NK-92 treated with Interleukin-12 subunit alpha and Interleukin-12 subunit beta, amount 100 ng/mL, for 24 hours (cell line): ENCODE measurements around the gene LMF1.

Source experiments
- DNase-seq: peaks from one replicate; lab custom pipeline; 2025; lab: John Stamatoyannopoulos, UW

Gene LMF1

DNA sequence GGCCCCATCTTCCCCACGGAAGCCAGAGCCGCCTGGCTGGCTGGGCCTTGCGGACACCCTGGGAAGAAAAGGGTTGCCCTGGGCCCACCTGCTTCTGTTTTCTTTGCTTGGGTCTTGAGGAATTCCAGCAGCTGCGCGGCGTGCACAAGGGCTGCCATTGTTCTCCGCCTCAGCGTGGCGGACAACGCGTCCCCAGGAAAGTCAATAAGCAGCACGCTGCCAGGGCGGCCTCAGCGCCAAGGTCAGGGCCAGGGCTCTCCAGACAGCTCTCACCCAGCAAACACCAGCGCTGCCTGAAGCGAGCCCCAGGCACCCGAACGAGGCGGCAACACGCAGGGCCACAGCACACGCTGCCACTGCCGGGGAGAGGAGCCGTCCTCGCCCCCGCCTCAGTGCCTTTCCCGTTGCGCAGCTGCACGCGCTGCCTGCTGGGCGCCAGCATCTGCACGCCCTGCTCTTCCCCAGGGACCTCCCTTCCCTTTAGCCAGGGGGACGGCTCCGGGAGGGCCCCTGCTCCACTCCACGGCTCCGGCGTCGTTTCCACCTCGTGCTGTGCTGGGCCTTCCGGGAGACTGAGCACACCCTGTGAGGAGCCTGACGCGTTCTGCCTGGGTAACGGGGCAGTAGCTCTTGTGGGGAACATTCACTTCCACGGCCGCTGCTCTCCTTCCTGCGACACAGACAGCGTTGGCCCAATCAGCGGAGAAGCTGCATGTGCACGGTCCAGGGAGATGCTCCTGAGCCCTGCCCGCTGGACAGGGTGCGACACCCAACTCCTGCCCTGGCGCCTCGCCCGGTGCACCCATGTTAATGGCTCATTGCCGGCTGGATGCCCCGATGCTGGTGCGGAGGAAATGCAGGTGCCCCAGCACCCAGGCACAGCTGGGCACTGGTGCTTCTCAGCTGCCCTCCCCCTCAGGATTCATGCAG, 57.8 kb downstream of the LMF1 start:
- DNase-seq, result no peak

DNA sequence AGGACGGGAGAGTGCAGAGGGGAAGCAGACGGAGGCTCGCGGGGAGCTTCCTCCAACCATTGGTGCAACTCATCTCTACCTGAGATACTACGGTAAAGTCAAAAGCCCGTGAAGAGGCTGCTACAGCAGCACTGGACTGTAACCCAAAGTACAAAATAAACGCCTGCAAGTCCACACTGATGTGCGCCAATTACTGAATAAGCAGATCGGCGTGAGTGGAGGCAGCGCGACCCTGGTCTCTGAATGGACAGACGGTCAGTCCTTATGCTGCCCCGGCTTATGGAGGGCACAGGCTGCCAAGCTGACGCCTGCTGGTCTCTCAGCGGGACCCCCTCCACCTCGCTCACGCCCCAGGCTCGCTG, 58.5 kb downstream of the LMF1 start:
- DNase-seq, result no peak

DNA sequence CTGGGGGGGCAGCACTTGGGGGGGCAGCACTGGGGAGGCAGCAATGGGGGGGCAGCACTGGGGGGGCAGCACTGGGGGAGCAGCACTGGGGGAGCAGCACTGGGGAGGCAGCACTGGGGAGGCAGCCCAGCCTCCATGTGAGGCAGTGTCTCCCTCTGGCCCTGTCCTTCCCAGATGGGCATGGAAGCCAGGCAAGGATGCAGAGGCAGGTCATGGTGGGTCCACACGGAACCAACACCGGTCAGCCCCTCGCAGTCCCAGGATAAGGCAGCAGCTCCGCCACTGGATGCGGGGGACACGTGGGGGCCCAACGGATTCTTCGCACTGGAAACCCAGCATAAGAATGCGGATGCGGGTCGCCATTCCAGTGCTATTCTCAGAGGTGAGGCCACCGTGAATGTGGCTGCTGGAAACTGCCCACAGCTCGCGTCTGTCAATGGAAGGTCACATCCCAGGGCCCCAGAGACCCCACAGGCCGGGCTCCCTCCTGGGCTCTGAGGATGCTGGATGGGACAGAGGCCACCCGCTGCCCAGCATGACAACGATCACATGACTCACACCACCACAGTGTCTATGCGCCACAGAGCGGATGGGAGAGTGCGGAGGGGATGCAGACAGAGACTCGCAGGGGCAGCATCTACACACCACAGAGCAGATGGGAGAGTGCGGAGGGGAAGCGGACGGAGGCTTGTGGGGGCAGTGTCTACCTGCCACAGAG, 59.0 kb downstream of the LMF1 start:
- DNase-seq, result no peak

DNA sequence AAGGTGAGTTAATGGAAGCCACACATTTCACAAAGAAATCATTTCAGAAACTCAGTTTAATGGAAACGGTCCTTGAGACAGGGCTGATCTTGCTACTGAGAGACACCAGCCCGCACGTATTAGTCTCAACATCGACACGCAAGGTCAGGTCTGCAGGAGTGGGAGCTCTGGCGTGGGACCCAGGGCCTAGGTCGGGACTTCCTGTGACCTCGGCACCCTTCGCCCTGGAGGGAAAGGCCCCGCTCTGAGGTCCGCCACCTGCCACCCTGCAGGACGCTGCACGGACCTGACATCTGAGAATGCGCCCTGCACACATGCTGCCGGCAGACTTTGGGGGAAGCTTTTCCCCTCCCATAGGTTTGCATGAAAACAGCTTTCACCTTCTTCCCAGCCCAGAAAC, 59.7 kb downstream of the LMF1 start:
- no peak for DNase-seq

DNA sequence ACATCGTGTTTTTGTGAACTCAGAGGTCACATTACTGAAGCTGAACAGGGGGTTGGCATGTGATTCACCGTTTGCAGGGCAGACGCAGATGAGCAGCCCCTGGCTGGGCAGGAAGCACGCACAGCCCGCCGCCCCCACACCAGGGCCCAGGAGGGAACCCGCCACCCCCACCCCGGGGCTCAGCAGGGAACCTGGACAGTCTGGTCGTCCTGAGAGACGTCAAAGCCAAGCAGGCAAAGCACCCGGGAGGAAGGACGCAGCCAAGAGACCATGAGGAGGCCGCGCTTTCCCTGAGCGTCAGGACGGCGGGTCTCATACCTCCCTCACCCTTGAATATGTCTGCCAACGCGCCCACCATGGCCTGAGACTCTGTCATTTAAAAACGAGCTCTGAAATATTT, 60.6 kb downstream of the LMF1 start:
- DNase-seq, result no peak

DNA sequence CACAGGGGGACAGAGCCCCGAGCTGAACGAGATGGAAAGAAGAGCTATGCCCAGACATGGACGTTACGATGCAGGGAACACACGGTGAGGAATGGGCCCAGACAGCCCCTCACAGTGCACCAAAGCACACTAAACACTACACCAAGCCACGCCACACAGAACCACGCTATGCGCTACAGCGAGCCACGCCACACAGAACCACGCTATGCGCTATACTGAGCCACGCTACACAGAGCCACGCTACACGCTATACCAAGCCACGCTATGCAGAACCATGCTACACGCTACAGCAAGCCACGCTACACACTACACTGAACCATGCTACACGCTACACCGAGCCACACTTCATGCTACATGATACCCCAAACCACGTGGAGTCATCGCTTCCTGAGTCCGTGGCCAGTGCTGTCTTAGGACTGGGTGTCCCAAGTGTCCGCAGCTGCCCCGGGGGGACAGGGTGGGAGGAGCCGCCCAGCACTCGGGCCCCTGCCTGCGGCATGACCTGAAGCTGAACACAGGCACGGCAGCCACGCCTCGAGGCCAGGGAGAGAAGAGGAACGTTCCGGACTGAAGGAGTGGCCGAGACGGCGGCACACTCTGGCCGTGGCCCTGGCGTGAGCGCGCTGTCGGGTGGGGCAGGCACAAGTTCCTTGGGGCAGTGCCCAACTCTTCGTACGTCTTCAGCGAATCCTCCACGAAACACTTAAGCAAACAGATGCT, 61.3 kb downstream of the LMF1 start:
- DNase-seq, result no peak

DNA sequence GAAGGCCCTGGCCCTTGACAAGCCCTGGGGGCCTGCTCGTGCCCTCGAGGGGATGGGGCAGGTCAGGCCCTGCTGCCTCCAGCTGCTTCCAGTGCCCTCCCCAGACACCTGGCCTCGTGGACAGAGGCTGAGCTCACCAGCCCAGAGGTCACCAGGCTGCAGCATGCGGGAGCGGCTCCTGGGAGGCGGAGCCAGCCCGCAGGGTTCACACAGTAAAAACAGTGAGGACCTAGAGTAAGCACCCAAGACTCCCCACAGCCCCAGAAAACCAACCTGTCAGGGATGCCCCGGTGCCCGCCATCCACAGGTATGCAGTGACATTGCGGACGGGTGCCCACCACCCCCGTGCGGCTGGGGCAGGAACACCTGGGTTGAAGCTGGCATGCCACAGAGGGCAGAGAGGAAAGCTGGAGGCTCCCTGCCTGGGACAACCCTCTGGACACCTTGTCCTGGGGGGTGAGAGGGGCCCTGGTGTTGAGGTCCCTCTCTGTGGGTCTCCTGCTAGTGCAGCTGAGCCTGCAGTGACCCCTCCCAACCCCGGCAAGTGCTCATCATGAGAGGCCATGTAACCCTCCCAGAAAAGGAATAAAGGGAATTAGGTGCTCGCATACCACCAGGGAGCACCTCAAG, 62.1 kb downstream of the LMF1 start:
- no peak for DNase-seq

DNA sequence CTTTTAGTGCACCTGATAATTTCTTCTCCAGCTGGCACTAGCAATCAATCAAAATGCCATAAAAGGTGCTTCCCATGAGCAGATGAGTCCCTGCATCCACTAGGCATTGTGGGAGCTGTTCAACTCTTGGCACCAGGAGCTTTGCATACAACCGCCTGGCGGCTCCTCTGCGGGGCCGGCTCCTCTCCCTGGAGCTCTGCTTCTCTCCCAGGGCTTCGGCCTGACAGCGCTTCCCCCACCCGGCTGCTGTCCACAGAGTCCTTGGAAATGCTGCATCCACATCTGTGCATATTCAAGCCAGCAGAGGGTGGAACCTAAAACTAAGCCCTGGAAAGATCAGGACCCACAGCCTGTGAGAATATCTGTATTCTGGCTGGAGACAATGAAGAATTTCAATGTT, 62.9 kb downstream of the LMF1 start:
- DNase-seq, result no peak

DNA sequence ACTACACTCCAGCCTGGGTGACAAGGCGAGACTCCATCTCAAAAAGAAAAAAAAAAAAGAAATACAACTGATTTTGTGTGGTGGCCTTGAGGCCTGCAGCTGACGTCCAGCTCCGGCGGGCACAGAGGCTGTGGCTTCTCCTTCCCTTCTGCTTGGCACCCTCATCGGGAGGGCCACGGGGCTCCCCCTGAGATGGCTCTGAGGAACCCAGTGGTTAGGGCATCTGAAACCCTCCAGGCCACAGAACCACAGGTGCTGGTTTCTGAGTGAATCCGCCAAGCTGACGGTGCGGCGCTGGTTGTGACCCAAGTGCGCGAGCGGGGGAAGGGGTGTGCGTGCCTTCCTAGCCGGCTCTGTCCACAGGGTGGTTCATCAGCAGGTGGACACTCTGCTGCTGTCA, 63.4 kb downstream of the LMF1 start:
- no peak for DNase-seq

DNA sequence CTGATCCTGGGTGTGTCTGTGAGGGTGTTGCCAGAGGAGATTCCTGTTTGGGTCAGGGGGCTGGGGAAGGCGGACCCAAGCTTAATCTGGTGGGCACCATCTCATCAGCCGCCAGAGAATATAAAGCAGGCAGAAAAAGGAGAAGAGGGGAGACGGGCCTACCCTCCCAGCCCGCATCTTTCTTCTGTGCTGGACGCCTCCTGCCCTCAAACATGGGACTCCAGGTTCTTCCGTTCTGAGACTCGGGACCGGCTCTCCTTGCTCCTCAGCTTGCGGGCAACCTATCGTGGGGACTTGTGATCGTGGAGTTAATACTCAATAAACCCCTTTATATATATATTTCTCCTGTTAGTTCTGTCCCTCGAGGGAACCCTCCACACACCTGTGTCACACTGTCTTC, 64.5 kb downstream of the LMF1 start:
- DNase-seq, result no peak

DNA sequence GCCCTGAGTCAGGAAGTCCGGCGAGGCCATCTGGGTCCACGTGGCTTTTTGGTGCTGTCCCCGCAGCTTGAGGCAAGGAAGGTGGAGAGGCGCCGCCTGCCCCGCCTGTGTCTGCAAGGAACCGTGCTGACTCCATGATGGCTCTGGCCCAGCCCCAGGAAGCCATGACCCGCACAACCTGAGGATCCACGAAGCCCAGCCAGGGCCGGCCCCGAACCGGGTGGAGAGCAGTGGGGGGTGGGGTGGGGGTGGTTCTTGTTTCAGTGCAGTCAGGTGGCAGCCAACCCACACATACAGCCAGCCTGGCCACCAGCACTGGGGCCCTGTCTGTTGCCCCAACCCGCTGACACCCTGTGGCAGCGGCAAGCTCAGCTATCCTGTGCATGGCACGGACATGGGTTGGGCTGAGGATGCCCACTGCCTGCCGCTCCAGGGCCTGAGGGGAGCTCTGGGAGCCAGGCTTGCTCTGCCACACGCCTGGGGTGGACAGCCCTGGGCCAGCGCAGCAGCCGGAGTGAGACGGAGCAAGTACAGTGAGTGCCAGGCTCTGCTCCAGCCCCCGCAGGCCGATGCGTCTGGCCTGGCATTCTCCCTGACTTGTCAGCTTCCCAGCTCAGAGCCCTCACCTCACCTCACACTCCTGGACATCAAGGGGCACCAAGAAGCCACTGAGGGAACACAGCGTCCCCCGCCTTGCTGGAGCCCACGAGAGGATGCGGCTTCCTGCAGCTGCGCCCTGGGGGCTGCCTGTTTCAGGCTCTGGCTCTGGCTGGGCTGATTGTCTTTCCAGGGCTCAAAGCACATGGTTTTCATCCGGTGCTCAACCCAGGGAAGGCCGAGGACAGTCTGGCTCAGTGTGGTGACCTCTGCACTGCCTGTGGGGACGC, 68.8 kb downstream of the LMF1 start:
- DNase-seq, result no peak

DNA sequence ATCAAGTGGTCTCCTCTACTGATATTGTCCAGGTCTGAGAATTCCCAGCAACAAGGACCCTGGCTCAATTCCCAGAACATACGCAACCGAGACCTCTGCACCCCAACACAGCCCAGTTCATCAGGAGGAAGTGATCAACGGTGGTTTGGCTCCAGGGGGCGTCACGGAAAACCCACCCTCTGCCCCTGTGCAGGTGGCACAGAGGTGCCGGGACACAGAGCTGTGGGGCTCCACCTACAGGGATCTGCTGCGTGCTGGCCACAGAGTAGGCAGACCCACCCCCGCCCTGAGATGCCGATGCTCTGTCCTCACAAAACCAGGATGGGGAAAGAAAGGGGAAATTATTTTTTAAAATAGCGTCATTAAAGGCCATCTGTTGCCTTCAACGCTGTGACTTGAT, 69.6 kb downstream of the LMF1 start:
- DNase-seq, result no peak

DNA sequence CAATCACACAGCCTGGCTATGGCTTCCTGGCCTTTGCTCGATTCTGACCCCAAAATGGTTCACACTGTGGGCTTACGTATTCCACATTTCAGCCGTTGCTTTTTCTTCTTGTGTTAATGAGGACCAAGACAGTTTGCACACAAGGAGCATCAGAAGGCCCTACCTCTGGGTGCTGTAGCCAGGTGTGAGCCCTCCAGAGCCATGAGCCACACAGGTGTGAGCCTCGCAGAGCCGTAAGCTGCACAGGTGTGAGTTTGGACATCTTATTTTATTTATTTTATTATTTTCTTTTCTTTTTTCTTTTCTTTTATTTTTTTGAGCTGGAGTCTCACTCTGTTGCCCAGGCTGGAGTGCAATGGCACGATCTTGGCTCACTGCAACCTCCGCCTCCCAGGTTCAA, 70.6 kb downstream of the LMF1 start:
- DNase-seq, result no peak

DNA sequence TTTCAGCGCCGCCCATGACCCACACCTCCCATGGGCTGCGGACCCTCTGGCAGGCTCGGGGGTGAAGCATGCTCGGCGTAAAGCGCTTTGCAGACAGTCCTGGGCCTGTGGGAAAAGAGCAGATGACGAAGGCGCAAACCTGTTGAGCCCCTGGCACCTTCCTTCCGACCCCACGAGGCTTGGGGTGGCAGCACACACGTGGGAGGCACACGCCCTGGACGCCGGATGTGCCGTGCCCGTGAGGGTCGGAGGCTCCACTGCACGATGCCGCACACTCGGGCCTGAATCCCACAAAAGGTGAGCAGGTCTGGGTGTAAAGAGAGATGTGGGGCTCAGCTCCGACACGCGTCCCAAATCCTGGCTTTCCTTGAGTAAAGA, 71.1 kb downstream of the LMF1 start:
- no peak for DNase-seq

DNA sequence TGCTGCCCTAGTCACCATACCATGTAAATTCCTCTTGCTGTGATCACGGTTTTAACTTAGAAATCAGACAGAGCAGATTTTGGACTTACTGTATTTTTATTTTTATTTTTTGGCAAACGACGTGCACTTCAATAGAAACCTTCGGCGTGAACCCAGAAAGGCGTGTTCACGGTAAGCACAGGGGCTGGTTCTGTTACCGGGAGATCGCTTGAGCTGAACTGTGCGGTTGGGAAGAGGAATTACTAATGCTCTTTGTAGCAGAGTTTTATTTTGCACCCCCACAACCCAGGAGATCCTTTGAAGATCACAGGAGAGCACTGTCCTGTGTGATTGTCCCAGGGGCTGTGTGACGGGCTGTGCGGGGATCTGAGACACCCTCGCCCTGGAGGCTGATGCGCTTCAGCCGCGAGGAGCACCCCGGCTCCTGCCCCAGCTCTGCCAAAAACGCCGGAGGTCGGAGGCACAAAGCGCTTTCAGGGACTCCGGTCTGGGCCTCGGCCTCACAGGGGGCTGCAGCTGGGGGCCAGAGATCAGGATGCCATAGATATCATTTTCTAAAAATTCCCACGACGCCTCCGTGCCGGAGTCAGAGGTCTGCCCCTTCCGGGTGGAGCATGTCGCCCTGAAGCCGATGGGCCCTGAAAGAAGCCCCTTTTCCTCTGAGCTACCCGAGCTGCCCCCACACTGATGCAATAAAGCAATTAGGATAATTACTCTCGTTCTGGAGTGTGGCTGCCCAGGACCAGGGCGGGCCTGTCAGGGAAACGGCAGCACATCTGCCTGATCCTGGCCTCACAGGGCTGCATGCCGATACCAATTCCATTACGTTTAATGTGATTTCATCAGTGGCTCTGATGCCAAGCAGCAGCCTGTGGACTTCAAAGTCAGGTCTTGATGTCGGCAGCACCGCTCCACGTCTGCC, 71.8 kb downstream of the LMF1 start:
- DNase-seq, result no peak

DNA sequence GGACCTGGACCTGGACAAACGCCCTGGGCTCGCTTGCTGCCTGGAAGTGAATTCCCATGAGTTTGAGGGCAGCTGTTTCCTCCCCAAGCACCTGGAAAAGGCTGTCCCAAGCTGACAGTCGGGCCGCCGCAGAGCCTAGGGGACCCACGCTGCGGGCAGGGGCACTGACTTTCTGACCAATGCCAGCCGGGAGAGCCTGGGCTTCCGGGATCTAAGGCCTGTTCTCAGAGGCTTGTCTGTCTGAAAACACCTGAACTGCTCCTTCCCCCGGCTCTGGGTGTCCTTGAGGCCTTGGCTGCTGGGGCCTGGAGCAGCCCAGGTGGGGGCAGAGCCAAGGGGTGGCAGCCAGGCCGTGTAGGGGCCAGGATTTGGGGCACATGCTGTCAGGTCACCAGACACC, 72.6 kb downstream of the LMF1 start:
- no peak for DNase-seq

DNA sequence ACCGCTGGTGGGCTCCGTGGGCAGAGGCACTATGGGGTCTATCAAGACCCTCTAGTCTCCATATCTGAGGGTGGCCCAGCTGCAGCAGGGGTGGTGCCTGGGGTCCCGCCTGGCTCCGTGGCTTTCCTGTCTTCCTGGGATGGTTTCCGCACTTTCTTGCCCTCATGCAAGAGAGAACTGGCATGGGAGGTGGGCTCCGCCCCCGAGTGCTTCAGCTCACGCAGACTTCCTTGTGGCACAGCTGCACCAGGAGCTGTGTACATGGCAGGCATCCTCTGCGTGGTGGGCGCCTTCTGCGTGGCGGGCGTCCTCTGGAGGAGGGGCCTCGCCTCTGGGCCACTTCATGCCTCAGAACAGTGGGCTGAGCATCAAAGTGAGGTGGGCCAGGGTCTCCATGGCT, 73.1 kb downstream of the LMF1 start:
- no peak for DNase-seq

DNA sequence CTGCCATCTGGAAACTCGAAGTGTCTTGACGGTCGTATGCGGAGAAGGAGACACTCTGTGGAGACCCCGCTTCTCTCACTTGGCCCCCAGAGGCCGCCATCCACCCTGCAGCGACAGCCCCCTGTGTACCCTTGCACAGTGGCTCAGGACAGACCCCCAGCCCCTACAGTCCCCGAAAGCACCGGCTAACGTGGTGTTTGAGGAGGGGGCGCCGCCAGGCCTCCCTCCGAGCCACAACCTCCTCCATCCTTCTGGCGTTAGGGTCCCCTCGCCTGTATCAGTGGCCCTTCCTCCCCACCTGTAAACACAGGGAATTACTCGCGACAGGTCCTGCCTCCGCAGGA, 73.6 kb downstream of the LMF1 start:
- DNase-seq, result no peak

DNA sequence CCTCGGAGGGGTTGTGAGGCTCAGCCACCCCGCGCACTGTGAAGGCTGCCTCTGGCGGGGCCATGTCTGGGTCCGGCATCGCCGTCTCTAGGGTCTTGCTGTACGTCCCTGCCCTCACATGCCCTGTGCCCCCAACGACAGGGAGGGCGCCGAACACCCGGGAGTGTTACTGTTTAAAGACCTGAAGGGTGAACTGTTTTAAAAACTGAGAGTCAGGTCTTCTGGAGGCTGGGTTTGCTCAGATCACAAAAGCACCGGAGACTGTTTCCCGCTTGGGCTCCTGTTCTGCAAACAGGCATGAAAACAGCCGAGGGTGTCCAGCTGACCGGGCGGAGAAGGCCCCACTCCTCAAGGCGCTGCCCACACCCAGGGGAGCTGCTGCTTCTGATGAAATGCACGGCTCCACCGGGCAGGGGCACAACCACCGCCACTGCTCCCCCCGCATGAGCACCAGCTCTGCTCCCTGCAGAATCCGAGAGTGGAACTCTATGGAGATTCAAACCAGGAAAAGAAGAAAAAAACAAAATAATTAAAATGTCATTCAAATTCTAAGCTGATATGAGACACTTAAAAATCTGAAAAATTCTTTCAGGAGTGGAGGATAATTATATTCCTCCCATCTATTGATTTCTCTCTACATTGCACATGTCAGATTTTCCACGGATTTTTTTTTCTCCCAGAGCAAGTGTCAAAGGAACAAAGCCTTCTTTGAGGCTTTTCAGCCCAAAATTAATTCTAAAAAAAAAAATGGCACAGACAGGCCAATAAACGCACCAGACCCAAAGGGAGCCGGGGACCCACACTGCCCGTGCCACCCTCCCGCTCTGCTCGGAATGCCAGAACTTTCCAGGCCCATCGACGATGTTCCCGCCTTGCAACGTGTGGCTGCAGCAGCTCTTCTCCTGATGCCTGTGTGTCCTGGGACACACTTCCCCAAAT, 74.3 kb downstream of the LMF1 start:
- no peak for DNase-seq
